GM12878 (cell line): Measurements from ENCODE around the gene STARD4. TPM values are rescaled to one million over a fixed set of nuclear protein-coding genes. Genes with fewer than 3 reads are reported as not detected.

Source experiments
- BRCA1 ChIP-seq: IDR thresholded peaks from 2 replicates; pipeline ENCODE4 v1.6.1; 2011; ENCODE audit warnings: low read depth, low read length, improper control_type of control experiment
- IKZF2 ChIP-seq, 2 experiments: fragments of 450-650 bp; IDR thresholded peaks; 2 replicates each; pipeline ENCODE4 v1.6.1; 2017; ENCODE audit warnings: mild to moderate bottlenecking in 2 of 2, moderate library complexity in 2 of 2
- IRF5 ChIP-seq: fragments of 450-650 bp; IDR thresholded peaks from 2 replicates; pipeline ENCODE4 v1.6.1; 2017; ENCODE audit warnings: borderline replicate concordance
- KAT2A ChIP-seq: conservative IDR thresholded peaks from 2 replicates; pipeline ENCODE4 v1.6.1; 2011; ENCODE audit warnings: low read depth, low read length; ENCODE audit not compliant: control insufficient read depth
- POLR2AphosphoS5 ChIP-seq: IDR thresholded peaks from 2 replicates; pipeline ENCODE4 v1.6.1; 2011; ENCODE audit warnings: mild to moderate bottlenecking, low read length, inconsistent platforms
- SRF ChIP-seq, 2 experiments: IDR thresholded peaks; 2 replicates each; pipeline ENCODE4 v1.6.1; 2011; ENCODE audit warnings: low read depth in 2 of 2, low read length in 2 of 2, mild to moderate bottlenecking in 1 of 2, moderate library complexity in 1 of 2
- TCF12 ChIP-seq: IDR thresholded peaks from 2 replicates; pipeline ENCODE4 v1.6.1; 2011; ENCODE audit warnings: low read depth, mild to moderate bottlenecking, low read length
- YY1 ChIP-seq: IDR thresholded peaks from 2 replicates; pipeline ENCODE4 v1.6.1; 2011; ENCODE audit warnings: low read depth, mild to moderate bottlenecking, low read length
- ZNF24 ChIP-seq: fragments of 450-650 bp; IDR thresholded peaks from 2 replicates; pipeline ENCODE4 v1.6.1; 2017; ENCODE audit warnings: antibody characterized with exemption, mild to moderate bottlenecking
- polyA plus RNA-seq, 11 experiments: library from polyadenylated mRNA; depleted of rRNA in 4 of 11; unstranded in 6 of 11; stranded (reverse) in 5 of 11; fragments of >200 nt; fragmentation: Nextera tagmentation in 4 of 11; fragmentation: Illumina TruSeq in 1 of 11; extraction: Ambion mirVana in 4 of 11; extraction: Trizol in 1 of 11; gene quantifications; 1 replicate in 1 of 11; 2 replicates in 10 of 11; pipeline versions ENCODE4 v1.2.1 to v1.2.3, GENCODE V29; 2011 to 2016; ENCODE audit warnings: inconsistent platforms in 2 of 11, missing spikeins in 2 of 11, low read depth in 1 of 11
- total RNA-seq, 4 experiments: library from RNA; depleted of rRNA in 3 of 4; stranded (reverse); fragments of >200 nt in 3 of 4; fragmentation: Illumina TruSeq in 1 of 4; extraction: Trizol in 1 of 4; gene quantifications; 2 replicates each; pipeline versions ENCODE4 v1.2.1 to v1.2.3, GENCODE V29; 2013 to 2021
- TF ChIP-seq, protein P1 (sequence below): fragments of 450-650 bp; IDR thresholded peaks from 2 replicates; pipeline ENCODE4 v1.6.1; 2018; ENCODE audit warnings: mild to moderate bottlenecking, low read depth, moderate library complexity; ENCODE audit not compliant: partially characterized antibody
- TF ChIP-seq, protein P2 (sequence below): IDR thresholded peaks from 2 replicates; pipeline ENCODE4 v1.6.1; 2012; ENCODE audit warnings: mild to moderate bottlenecking, low read depth, low read length

Gene STARD4
- total and polyA plus RNA-seq, 10 of the 15 experiments (the other 5 are each of a cell fraction or from before 2014, with no cell fraction given), result 41.9 to 190 (median 71.6) TPM

- no peak for TF ChIP-seq POLR2AphosphoS5
- no peak for TF ChIP-seq TCF12
- no peak for TF ChIP-seq IRF5
- TF ChIP-seq, protein P1, sequence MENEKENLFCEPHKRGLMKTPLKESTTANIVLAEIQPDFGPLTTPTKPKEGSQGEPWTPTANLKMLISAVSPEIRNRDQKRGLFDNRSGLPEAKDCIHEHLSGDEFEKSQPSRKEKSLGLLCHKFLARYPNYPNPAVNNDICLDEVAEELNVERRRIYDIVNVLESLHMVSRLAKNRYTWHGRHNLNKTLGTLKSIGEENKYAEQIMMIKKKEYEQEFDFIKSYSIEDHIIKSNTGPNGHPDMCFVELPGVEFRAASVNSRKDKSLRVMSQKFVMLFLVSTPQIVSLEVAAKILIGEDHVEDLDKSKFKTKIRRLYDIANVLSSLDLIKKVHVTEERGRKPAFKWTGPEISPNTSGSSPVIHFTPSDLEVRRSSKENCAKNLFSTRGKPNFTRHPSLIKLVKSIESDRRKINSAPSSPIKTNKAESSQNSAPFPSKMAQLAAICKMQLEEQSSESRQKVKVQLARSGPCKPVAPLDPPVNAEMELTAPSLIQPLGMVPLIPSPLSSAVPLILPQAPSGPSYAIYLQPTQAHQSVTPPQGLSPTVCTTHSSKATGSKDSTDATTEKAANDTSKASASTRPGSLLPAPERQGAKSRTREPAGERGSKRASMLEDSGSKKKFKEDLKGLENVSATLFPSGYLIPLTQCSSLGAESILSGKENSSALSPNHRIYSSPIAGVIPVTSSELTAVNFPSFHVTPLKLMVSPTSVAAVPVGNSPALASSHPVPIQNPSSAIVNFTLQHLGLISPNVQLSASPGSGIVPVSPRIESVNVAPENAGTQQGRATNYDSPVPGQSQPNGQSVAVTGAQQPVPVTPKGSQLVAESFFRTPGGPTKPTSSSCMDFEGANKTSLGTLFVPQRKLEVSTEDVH, result no peak
- no peak for TF ChIP-seq KAT2A
- TF ChIP-seq IKZF2 (IDR thresholded peaks at IDR 0.05), result no peak
- TF ChIP-seq, protein P2, sequence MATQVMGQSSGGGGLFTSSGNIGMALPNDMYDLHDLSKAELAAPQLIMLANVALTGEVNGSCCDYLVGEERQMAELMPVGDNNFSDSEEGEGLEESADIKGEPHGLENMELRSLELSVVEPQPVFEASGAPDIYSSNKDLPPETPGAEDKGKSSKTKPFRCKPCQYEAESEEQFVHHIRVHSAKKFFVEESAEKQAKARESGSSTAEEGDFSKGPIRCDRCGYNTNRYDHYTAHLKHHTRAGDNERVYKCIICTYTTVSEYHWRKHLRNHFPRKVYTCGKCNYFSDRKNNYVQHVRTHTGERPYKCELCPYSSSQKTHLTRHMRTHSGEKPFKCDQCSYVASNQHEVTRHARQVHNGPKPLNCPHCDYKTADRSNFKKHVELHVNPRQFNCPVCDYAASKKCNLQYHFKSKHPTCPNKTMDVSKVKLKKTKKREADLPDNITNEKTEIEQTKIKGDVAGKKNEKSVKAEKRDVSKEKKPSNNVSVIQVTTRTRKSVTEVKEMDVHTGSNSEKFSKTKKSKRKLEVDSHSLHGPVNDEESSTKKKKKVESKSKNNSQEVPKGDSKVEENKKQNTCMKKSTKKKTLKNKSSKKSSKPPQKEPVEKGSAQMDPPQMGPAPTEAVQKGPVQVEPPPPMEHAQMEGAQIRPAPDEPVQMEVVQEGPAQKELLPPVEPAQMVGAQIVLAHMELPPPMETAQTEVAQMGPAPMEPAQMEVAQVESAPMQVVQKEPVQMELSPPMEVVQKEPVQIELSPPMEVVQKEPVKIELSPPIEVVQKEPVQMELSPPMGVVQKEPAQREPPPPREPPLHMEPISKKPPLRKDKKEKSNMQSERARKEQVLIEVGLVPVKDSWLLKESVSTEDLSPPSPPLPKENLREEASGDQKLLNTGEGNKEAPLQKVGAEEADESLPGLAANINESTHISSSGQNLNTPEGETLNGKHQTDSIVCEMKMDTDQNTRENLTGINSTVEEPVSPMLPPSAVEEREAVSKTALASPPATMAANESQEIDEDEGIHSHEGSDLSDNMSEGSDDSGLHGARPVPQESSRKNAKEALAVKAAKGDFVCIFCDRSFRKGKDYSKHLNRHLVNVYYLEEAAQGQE, result no peak
- no peak for TF ChIP-seq ZNF24
- no peak for TF ChIP-seq SRF (IDR thresholded peaks at IDR 0.05; ENCODE audit: low read depth in 2 of 2, low read length in 2 of 2)
- TF ChIP-seq BRCA1, result no peak
- no peak for TF ChIP-seq YY1
Observed at GRCh38 chr5:111548992-111549649, 36.8 kb upstream of the STARD4 start (continued).
